ENCODE results near the gene SIK3.

SIK3 gene

GRCh38 chr11:117098269-117099232 is at the start of gene SIK3:
SIK3 (minus strand) TSS chr11:117098428; CDS start chr11:117098415, 13 bp downstream.
- peak; percentile 27; the same call in 1 of the 2 replicates for TF ChIP-seq CTCF (IDR thresholded peaks at IDR 0.05)

GRCh38 chr11:117146521-117146920 is 48.3 kb upstream of the SIK3 start:
- TF ChIP-seq CTCF (IDR thresholded peaks at IDR 0.05): no peak

- 0 out of 2 replicates have a peak, but pooled peaks have one; percentile 9 for TF ChIP-seq CTCF (IDR thresholded peaks at IDR 0.05)
Measured at GRCh38 chr11:117145393-117145761, 47.1 kb upstream of the SIK3 start.

GRCh38 chr11:117144477-117145392 is 46.5 kb upstream of the SIK3 start:
- no peak for TF ChIP-seq CTCF (IDR thresholded peaks at IDR 0.05)

GRCh38 chr11:117143871-117144476 is 45.7 kb upstream of the SIK3 start, which contains the start of gene PAFAH1B2:
PAFAH1B2 (plus strand) TSS chr11:117144287; CDS start chr11:117152448, 8,161 bp downstream.
- TF ChIP-seq CTCF (IDR thresholded peaks at IDR 0.05): no peak

GRCh38 chr11:117143390-117143789 is 45.2 kb upstream of the SIK3 start:
- no peak for TF ChIP-seq CTCF (IDR thresholded peaks at IDR 0.05)

- no peak for TF ChIP-seq CTCF (IDR thresholded peaks at IDR 0.05)
Measured at GRCh38 chr11:117134431-117134830, 36.2 kb upstream of the SIK3 start.
